T-helper 9 cell (primary cell): ENCODE measurements around the gene KCND2.
"Not testable (repeated sequence)": the region's sequence is repeated elsewhere in the genome, so short reads cannot be mapped to it uniquely, and the experiment has no call there.

ENCODE experiments used
- DNase-seq: peaks from one replicate; pipeline ENCODE4 v3.0.0-alpha.2; 2020
- total RNA-seq, 2 donors: gene quantifications; one replicate each; lab custom pipeline; 2026; lab: John Stamatoyannopoulos, UW

The KCND2 gene
- total RNA-seq = 0 reads per million in 2 donors

- DNase-seq = no peak
Observed at GRCh38 chr7:120272701-120273475, at the start of gene KCND2. Gene KCND2, plus strand, starts transcription at chr7:120273175.

DNA sequence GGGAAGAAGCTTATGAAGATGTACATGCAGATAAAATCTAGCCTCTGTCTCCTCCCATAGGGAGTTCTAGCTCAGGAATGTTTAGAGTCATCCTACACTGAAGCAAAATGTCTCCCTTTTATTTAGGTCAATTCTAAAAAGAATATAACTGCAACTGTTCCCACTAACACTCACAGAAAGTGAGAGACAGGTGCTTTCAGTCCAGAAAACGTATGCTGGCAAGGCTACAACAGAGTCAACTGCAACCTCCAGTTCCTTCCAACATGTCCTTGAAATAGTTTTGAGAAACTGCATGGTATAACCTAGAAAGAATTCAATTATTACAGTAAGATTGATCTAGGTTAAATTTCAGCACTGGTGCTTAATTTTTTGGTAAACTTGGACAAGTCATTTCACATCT lies 46.8 kb upstream of the KCND2 start:
- DNase-seq = no peak

DNA sequence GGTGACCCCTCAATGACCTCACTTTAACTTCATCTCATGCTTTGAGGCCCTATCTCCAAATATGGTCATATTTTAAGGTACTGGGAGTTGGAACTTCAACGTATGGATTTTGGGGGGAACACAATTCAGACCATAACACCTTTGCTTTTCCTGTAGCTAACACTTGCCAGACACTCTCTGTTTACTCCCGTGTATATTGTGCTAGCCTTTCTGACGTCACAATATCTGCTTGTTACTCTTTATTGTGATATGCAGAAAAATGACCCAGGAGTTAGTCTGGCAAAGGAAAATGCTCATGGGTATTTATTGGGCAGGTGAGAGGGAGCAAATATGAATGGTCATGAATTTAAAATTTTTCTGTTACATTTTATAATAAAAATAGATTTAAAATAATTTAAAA lies 45.7 kb upstream of the KCND2 start:
- DNase-seq = no peak

- no peak for DNase-seq
Observed at GRCh38 chr7:120229084-120229483, 43.9 kb upstream of the KCND2 start.

DNA sequence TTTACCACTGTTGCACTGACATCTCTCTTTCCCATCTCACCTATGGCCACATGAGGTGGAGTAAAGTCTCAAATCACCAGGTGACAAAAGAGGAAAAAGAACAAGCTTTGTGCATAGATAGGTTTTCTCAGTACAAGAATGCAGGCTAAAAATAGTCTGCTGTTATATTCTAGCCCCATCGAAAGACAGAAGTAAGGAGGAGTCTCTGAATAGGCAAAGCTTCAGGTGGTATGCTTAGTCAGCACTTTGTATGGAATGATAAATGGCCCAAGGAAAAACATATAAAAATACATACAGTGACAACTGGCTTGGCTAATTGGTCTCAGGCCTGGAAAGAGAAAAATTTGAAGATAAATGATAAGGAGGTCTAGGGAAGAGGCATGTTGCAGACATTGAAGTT lies 39.6 kb upstream of the KCND2 start:
- DNase-seq = no peak

GRCh38 chr7:120240350-120240749 lies 32.6 kb upstream of the KCND2 start:
- not testable (repeated sequence) for DNase-seq

DNA sequence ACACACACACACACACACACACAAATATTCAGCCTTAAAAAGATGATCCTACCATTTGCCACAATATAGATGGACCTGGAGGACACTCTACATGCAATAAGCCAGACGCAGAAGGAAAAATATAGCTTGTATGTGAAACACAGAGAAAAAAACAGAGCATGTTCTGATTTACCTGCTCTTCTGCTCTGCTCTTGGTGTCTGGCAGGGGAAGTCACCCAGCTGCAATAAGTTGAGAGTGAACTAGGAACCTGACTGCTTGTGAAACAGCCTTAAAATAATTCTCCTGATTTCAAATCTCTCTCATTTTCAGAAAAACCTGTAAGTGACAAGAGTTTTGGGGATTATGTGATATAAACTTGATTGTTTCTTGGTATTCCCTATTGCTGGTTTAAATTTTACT lies 31.0 kb upstream of the KCND2 start:
- no peak for DNase-seq

DNA sequence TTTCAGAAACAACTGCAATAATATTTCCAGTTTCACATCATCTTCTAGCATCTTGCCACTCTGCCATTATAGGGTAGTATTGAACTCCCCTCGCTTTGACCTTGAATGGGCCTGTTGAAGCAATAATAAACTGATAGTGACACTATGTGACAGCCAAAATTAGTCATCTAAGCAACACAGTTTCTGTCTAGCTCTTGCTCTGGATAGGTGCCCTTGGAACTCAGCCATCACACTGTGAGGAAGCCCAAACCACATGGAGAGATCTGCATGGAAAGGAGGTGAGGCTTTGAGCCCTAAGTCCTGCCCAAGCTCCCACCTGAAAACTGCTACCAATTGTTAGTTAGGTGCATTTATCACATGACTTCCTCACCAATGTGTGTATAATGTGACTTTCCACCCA lies 18.1 kb upstream of the KCND2 start:
- no peak for DNase-seq

DNA sequence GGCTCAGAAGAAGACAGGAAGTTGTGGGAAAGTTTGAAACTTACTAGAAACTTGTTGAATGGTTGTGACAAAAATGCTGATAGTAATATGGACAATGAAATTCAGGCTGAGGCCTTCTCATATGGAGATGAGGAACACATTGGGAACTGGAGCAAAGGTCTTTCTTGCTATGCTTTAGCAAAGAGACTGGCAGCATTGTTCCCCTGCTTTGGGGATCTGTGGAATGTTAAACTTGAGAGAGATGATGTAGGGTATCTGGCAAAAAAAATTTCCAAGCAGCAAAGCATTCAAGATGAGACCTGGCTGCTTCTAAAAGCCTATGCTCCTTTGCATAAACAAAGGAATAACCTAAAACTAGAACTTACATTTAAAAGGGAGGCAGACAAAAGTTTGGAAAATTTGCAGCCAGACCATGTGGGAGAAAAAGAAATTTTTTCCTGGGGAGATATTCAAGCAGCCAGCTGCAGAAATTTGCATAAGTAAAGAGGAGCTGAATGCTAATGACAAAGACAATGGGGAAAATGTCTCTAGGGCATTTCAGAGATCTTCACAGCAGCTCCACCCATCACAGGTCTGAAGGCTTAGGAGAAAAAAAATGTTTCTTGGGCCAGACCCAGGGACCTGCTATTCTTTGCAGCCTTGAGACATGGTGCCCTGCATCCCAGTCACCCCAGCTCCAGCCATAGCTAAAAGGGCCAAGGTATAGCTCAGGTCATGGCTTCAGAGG lies 16.5 kb upstream of the KCND2 start:
- no peak for DNase-seq

GRCh38 chr7:120259386-120259785 lies 13.6 kb upstream of the KCND2 start:
- no peak for DNase-seq

GRCh38 chr7:120260111-120260510 lies 12.9 kb upstream of the KCND2 start:
- DNase-seq = no peak

- no peak for DNase-seq
Observed at GRCh38 chr7:120272261-120272660, 714 bp upstream of the KCND2 start.

GRCh38 chr7:120273476-120273975 lies 551 bp downstream of the KCND2 start:
- DNase-seq = no peak

DNA sequence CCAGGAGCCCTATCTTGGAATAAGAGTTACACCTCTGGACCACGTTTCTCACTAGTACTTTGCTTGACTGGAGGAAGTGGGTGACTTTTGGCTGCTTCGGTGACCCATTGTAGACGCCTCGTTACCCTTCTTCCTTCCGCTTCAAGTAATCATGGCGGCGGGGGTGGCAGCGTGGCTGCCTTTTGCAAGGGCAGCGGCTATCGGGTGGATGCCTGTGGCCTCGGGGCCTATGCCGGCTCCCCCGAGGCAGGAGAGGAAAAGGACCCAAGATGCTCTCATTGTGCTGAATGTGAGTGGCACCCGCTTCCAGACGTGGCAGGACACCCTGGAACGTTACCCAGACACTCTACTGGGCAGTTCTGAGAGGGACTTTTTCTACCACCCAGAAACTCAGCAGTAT lies 1.5 kb downstream of the KCND2 start:
- no peak for DNase-seq

GRCh38 chr7:120274899-120275298 lies 1.9 kb downstream of the KCND2 start:
- no peak for DNase-seq

DNA sequence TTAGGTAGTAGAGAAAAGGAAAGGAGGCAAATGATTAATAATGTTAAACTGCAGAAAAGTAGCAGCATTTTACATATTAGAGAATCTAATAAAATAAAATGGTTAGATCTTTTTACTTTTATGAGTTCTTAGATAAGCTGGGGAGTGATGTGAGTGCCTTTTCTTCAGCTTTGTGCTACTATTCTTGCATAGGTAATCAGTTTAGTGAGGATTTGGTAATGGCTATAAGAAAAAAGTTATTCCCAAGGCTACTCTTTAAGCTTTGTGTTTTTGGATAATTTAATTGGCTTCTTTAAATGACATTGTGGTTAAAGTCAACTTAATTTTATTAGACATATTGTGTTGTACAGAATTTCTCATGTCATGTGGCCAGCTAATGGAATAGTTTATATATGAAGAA lies 3.7 kb downstream of the KCND2 start:
- no peak for DNase-seq

DNA sequence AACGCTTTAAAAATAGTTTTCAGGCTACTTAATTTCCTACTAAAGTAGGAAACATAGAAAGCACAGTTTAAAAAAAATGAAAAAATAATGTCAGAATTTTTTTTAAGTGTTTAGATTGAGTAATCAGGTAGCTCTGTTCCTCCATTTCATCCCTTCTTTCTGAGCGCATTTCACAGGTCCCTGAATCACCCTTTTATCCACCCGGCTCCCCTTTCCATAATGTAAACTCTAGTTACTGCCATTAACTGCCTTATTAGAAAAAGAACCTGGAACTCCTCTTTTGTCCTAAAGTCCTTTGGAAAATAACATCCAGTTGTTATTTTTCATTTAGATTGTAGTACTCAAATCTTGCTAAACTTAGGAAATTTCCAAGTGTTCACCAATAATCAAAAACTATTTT lies 5.8 kb downstream of the KCND2 start:
- DNase-seq = no peak

DNA sequence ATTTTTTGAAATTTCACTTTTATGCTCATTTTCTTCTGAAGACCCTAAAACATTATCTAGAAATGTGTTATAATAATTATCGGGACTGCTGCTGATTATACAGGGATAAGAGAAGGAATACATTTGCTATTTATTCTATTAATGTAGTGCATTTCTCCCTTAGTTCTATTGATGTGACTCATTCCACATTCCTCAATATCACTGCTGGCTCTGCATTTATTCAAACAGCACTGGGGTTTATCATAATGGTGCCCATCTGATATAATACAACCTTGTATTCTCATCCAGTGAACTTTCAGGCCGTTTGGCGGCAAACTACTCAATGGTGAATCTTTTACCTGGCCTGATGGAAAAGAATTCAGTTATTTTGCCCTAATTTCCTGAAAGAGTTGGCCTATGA lies 7.8 kb downstream of the KCND2 start:
- no peak for DNase-seq

- DNase-seq = no peak
Observed at GRCh38 chr7:120293027-120293426, 20.1 kb downstream of the KCND2 start.

DNA sequence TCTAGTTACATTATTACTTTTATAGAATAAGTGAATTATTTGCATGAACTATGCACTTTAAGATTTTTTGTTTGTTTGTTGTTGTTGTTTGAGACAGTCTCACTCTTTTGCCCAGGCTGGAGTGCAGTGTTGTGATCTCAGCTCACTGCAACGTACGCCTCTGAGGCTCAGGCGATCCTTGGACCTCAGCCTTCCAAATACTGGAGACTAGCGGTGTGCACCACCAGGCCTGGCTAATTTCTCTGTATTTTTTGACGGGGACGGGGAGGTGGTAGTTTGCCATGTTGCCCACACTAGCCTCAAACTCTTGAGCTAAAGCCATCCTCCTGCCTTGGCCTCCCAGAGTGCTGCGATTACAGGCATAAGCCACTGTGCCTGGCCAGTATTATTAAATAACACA lies 29.2 kb downstream of the KCND2 start:
- DNase-seq = no peak

DNA sequence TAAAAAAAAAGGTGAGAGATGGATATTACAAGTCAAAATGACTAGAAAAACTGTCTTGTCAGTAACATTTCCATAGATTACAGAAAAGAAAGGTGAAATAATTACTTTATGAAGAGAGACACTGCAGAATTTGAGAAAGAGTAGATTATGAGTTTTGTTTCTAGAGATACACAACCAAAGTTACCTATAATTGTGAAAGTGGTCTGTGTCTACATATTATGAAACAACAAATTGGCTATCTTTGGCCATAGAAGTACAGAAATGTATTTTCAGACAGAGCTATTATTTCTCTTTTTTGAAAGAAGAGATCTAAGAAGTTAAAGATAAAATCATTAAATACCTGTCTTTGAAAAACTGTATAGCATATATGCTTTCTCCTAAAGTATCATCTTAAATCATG lies 30.1 kb downstream of the KCND2 start:
- DNase-seq = no peak

DNA sequence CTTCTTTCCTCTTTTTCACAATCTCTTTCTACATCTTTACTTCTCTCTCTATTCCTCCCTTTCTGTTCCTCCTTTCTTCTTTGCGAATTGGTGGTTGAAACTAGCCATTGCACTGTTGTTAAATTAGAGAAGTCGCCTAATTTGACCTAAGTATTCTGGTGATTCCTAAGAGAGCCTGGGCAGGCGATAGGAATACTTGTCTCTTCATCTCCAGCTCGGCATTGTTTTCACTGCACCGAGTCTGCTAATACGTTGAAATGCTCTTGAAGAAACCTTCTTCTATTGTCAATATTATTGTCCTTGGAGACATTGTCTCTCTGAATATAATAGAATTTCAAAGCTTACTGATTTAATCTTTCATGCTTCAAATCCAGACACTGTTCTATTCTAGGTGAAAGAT lies 31.7 kb downstream of the KCND2 start:
- DNase-seq = no peak

GRCh38 chr7:120307991-120308545 lies 35.1 kb downstream of the KCND2 start:
- no peak for DNase-seq
